HL-60 (cell line): ENCODE results near the gene BMPER.

Experiments used
- DNase-seq, 2 experiments: peaks; one replicate each; pipeline ENCODE4 v3.0.0-alpha.2; 2010 to 2020; ENCODE audit warnings: low read depth in 1 of 2, low spot score in 1 of 2
- H3K27ac ChIP-seq: fragments of 250-450 bp; sonication (Bioruptor Pico); replicated peaks from 2 replicates; pipeline ENCODE4 v1.5.1; 2020; ENCODE audit warnings: mild to moderate bottlenecking, moderate library complexity
- H3K27me3 ChIP-seq: fragments of 250-450 bp; sonication (Bioruptor Pico); 2 replicates; pipeline ENCODE4 v1.5.1; 2021; ENCODE audit warnings: mild to moderate bottlenecking, moderate library complexity; ENCODE audit not compliant: insufficient read depth, poor library complexity, severe bottlenecking
- H3K4me3 ChIP-seq: replicated peaks from 2 replicates; pipeline ENCODE4 v1.5.1; 2011; ENCODE audit warnings: mild to moderate bottlenecking, control low read depth, low read length; ENCODE audit not compliant: insufficient read depth
- GABPA ChIP-seq: IDR thresholded peaks from 2 replicates; pipeline ENCODE4 v1.6.1; 2012; ENCODE audit warnings: low read depth
- POLR2AphosphoS5 ChIP-seq: IDR thresholded peaks from 2 replicates; pipeline ENCODE4 v1.6.1; 2012; ENCODE audit warnings: low read depth
- SPI1 ChIP-seq: IDR thresholded peaks from 2 replicates; pipeline ENCODE4 v1.6.1; 2012; ENCODE audit warnings: low read depth, mild to moderate bottlenecking, borderline replicate concordance
- TF ChIP-seq, protein P1 (sequence below): IDR thresholded peaks from one replicate; pipeline ENCODE4 v1.5.1; 2011; ENCODE audit warnings: low read length, control low read depth, inconsistent platforms; ENCODE audit not compliant: insufficient read depth
- TF ChIP-seq, protein P2 (sequence below): IDR thresholded peaks from 2 replicates; pipeline ENCODE4 v1.6.1; 2012; ENCODE audit warnings: low read depth; ENCODE audit not compliant: insufficient replicate concordance

Gene BMPER

DNA sequence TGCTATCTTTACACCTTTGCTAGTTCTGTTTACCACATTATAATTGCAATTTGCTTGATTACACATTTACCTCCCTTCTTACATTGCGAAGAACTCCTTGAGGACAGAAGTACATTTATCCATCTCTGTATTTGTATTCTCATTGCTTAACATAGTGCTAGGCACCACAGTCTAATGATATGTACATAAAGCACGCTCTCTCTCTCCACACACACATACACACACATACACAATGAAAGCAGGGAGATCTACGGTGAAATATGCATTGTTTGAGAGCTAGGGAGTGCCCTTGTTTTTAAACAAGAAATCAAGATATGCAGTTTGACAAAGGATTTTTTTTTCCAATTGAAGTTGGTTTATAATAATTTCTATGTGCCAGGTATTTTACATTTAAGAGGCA lies 148.7 kb downstream of the BMPER start:
- H3K27ac ChIP-seq: no peak overlapping the region
- no peak for DNase-seq
- no peak overlapping the region for H3K4me3 ChIP-seq
- H3K27me3 ChIP-seq: no peaks in the 10 kb centered on the region
- TF ChIP-seq SPI1: no peak
- TF ChIP-seq, protein P1, sequence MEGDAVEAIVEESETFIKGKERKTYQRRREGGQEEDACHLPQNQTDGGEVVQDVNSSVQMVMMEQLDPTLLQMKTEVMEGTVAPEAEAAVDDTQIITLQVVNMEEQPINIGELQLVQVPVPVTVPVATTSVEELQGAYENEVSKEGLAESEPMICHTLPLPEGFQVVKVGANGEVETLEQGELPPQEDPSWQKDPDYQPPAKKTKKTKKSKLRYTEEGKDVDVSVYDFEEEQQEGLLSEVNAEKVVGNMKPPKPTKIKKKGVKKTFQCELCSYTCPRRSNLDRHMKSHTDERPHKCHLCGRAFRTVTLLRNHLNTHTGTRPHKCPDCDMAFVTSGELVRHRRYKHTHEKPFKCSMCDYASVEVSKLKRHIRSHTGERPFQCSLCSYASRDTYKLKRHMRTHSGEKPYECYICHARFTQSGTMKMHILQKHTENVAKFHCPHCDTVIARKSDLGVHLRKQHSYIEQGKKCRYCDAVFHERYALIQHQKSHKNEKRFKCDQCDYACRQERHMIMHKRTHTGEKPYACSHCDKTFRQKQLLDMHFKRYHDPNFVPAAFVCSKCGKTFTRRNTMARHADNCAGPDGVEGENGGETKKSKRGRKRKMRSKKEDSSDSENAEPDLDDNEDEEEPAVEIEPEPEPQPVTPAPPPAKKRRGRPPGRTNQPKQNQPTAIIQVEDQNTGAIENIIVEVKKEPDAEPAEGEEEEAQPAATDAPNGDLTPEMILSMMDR: no peak
- TF ChIP-seq POLR2AphosphoS5: no peak
- no peak for TF ChIP-seq GABPA
- TF ChIP-seq, protein P2, sequence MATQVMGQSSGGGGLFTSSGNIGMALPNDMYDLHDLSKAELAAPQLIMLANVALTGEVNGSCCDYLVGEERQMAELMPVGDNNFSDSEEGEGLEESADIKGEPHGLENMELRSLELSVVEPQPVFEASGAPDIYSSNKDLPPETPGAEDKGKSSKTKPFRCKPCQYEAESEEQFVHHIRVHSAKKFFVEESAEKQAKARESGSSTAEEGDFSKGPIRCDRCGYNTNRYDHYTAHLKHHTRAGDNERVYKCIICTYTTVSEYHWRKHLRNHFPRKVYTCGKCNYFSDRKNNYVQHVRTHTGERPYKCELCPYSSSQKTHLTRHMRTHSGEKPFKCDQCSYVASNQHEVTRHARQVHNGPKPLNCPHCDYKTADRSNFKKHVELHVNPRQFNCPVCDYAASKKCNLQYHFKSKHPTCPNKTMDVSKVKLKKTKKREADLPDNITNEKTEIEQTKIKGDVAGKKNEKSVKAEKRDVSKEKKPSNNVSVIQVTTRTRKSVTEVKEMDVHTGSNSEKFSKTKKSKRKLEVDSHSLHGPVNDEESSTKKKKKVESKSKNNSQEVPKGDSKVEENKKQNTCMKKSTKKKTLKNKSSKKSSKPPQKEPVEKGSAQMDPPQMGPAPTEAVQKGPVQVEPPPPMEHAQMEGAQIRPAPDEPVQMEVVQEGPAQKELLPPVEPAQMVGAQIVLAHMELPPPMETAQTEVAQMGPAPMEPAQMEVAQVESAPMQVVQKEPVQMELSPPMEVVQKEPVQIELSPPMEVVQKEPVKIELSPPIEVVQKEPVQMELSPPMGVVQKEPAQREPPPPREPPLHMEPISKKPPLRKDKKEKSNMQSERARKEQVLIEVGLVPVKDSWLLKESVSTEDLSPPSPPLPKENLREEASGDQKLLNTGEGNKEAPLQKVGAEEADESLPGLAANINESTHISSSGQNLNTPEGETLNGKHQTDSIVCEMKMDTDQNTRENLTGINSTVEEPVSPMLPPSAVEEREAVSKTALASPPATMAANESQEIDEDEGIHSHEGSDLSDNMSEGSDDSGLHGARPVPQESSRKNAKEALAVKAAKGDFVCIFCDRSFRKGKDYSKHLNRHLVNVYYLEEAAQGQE: no peak

DNA sequence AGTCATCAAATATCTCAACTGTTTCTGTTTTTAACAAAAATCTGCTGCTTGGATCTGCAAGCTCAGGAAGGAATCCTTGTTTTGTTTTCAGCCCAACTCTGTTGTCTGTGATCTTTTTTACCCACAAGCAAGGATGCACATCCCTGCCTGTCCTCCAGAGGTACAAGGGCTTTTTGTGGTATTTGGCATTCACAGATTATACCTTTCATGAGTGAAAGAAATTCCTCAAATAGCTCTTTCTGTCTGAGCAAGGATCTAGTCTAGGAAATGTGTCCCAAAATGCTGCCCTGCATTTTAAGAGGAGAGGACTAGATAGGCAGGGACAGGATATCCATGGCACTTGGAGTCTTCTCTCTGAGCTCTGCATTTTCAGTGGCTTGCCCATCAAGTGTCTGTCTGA lies 151.8 kb downstream of the BMPER start:
- H3K4me3 ChIP-seq: no peak overlapping the region
- TF ChIP-seq, protein P2: no peak
- TF ChIP-seq GABPA: no peak
- TF ChIP-seq, protein P1: no peak
- TF ChIP-seq POLR2AphosphoS5: no peak
- TF ChIP-seq SPI1: no peak
- H3K27ac ChIP-seq: no peak overlapping the region
- H3K27me3 ChIP-seq: no peaks in the 10 kb centered on the region
- no peak for DNase-seq

DNA sequence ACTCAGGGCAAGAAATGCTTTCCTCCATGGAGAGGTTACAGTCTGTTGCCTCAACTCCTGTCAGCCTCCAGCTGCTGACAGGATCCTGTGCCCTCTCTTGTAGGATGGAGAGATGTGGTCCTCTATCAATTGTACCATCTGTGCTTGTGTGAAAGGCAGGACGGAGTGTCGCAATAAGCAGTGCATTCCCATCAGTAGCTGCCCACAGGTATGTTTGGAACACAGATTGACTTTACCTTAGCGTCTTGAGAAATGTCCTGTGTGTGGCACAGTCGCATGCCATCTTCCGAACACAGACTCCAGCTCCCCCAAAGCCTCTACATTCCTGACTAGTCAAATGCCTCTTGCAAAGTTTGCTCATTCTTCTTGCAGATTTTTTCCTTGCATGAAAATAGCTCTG lies 152.6 kb downstream of the BMPER start:
- Histone ChIP-seq H3K27ac (no peak overlapping the region), H3K27me3 (no peaks in the 10 kb centered on the region), H3K4me3 (no peak overlapping the region)
- no peak for DNase-seq
- no peak for TF ChIP-seq GABPA
- TF ChIP-seq SPI1: no peak
- TF ChIP-seq, protein P1: no peak
- no peak for TF ChIP-seq POLR2AphosphoS5
- TF ChIP-seq, protein P2: no peak
